GM12873 (cell line): ENCODE results near the gene PDE4D.

Source experiments
- TF ChIP-seq, protein P1 (sequence below): IDR thresholded peaks from 2 replicates; pipeline ENCODE4 v1.5.1; 2012; ENCODE audit warnings: low read depth, mild to moderate bottlenecking, moderate library complexity, low read length, control low read depth; ENCODE audit not compliant: insufficient read depth; ENCODE audit errors: missing control alignments

Gene PDE4D

DNA sequence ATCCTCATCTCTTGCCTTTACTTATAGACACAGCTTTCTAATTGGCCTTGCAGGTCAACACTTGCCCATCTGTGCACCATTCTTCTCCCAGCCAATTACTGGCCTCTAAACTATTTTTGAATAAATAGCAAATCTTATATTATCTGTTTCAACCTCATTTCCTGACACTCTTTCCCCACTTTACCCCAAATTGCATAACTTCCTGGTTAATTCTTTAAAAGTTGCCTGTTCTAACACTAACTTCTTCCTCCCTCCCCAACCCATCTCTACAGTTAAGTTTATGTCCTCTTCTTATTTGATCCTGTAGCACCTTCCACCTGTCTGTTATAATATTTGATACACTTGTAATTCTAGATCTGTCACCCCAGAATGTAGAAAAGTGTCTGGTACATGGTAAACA is 372.1 kb downstream of the PDE4D start:
- TF ChIP-seq, protein P1, sequence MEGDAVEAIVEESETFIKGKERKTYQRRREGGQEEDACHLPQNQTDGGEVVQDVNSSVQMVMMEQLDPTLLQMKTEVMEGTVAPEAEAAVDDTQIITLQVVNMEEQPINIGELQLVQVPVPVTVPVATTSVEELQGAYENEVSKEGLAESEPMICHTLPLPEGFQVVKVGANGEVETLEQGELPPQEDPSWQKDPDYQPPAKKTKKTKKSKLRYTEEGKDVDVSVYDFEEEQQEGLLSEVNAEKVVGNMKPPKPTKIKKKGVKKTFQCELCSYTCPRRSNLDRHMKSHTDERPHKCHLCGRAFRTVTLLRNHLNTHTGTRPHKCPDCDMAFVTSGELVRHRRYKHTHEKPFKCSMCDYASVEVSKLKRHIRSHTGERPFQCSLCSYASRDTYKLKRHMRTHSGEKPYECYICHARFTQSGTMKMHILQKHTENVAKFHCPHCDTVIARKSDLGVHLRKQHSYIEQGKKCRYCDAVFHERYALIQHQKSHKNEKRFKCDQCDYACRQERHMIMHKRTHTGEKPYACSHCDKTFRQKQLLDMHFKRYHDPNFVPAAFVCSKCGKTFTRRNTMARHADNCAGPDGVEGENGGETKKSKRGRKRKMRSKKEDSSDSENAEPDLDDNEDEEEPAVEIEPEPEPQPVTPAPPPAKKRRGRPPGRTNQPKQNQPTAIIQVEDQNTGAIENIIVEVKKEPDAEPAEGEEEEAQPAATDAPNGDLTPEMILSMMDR: no peak

DNA sequence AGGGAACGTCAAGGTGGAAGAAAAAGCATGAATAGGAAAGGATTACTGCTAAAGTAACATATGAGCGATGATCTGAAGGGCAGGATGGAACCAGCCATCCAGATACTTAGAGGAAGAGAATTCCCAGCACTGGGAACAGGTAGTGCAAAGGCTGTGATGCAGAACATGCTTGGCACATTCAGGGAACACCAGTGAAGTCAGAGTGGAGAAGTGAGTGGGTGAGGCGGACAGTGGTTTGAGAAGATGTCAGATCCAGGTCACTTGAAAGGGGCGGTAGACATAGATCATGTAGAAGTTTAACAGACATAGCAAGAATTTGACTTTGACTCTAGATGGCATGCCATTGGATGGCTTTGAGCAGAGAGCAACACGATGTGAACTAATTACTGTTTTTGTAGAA is 374.2 kb downstream of the PDE4D start:
- TF ChIP-seq, protein P1: no peak

DNA sequence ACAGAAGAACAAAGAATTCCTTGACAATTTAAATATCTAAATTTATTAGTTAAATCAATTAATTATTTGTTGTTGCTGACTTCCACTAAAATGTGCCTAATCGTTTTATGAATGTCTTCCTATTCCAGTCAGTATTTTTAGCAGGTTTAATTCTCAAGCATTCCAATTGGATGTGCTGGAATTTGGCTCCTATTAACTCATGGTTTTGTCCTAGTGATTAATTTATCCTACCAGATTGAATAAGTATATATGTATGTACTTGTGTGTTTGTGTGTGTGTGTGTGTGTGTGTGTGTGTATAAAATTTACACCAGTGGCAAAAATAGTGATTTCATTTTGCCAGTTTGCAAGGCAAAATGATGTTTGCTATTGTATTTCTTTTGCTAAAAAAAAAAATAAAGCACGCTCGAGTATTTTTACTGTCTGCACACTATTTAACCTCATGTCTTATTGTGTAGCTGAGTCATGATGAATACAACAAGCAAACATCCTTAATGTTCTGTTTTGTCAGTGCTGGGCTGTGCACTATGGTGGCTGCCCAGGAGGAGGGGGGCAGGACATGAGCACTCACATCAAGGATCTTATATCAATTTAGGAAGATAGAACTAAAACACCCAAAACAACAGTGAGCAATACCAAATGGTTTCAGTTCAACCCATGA is 375.5 kb downstream of the PDE4D start:
- TF ChIP-seq, protein P1: no peak

DNA sequence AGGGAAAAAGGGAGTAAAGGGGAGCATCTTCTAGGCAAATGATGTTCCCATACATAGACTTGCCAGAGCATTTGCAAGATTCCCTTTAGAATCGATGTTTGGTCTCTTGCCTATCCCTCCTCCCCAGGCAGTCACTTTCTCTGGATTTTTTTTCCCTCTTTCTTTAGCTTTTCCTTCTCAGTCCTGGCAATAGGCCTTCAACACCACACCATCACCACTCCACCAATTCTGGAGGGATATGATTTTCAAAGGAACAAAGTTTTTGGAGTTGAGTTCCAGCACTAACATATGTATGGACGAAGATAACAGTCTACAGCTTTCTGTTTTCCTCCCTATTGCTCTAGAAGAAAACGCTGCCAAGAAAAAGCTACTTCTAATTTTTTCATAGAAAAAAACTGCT is 377.4 kb downstream of the PDE4D start:
- TF ChIP-seq, protein P1: no peak

DNA sequence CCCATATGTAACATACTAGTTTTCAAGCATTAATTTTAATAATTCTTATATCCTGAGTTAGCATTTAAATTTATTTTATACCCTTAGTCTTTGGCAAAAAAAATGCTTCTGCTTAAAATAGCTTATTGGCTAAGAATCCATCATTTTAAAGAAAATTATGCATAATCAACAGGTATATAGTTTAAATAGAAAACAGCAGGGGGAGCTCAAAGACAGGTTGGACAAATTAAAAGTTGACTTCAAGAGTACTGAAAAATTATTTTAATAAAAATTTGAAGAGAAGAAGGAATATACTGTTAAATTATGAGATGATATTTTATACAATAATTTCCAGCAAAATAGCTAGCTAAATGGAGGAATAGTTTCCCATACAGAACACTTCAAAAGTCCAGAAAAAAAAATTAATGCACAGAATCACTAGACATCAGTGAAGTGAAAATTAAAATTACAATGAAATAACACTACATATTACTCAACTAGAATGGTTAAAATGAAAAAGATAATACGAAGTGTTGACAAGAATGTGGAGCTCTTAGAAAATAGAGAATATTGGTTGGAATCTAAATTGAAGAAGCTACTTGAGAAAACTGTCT is 387.1 kb downstream of the PDE4D start:
- TF ChIP-seq, protein P1: peak; percentile 27

DNA sequence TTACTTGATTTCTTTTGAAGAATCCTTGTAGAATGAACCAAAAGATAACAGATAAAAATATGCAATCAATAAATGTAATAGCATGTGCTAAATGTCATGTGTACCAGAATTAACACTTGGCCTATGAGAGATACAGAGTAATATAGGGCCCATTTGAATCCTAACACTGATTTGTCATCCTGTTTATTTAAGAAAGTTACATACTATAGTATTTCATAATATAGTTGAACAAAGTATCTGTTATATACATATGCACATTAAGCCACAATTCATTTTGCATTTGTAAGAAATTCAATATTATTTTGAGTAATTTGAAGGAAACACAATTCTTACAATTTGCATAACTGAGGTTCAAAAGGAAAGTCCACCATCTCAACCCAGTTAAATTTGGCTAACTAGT is 389.5 kb downstream of the PDE4D start:
- TF ChIP-seq, protein P1: no peak

DNA sequence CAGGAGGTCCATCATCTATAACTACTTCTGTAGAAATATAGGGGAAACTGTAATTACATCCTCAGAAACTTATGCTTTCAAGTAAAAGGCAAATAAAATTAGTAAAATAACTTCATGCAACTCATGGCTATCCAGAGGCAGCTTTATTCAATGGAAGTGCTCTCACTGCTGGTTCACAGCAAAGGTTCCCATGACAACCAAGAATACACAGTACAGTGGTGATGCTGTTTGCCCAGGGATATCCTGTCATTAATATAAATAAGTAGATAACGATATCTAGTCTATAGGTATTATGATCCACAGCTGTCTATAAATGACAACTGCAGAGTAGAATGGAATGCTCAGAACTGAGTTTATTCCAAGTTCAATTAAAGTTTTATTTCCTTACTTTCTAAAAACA is 390.3 kb downstream of the PDE4D start:
- TF ChIP-seq, protein P1: no peak
